HepG2 (cell line): ENCODE data around the gene PARG. TPM values are rescaled to one million over a fixed set of nuclear protein-coding genes. Genes with fewer than 3 reads are reported as not detected.

Experiments used
- CEBPB ChIP-seq: IDR thresholded peaks from 2 replicates; pipeline ENCODE4 v1.6.1; 2011; ENCODE audit warnings: low read depth, low read length, improper control_type of control experiment, borderline replicate concordance
- FOSL1 ChIP-seq: sonication (generic); formaldehyde crosslinking; IDR thresholded peaks from 2 replicates; pipeline ENCODE4 v1.9.0; 2021; ENCODE audit warnings: missing genetic modification reagents, borderline replicate concordance
- JUN ChIP-seq: sonication (generic); formaldehyde crosslinking; IDR thresholded peaks from 2 replicates; pipeline ENCODE4 v1.4.0; 2020; ENCODE audit warnings: mild to moderate bottlenecking, missing genetic modification reagents
- MXI1 ChIP-seq: IDR thresholded peaks from 3 replicates; pipeline ENCODE4 v1.6.1; 2012; ENCODE audit warnings: low read depth, low read length, inconsistent platforms, borderline replicate concordance
- NCOA2 ChIP-seq: sonication (generic); formaldehyde crosslinking; IDR thresholded peaks from 2 replicates; pipeline ENCODE4 v1.8.0; 2022; ENCODE audit warnings: inconsistent platforms
- SAP130 ChIP-seq: IDR thresholded peaks from 2 replicates; pipeline ENCODE4 v1.6.1; 2016; ENCODE audit warnings: low read depth
- SP1 ChIP-seq, 2 experiments: fragments of 450-650 bp in 1 of 2; sonication (generic) in 1 of 2; formaldehyde crosslinking in 1 of 2; IDR thresholded peaks; 2 replicates each; pipeline versions ENCODE4 v1.4.0 to v1.6.1; 2016 to 2020; ENCODE audit warnings: missing genetic modification reagents in 1 of 2
- SUZ12 ChIP-seq: fragments of 150-350 bp; IDR thresholded peaks from 2 replicates; pipeline ENCODE4 v1.6.1; 2014; ENCODE audit warnings: low read depth, low read length
- TEAD3 ChIP-seq: optimal IDR thresholded peaks from 2 replicates; pipeline ENCODE3; 2016; ENCODE audit warnings: borderline replicate concordance
- ZNF614 ChIP-seq: IDR thresholded peaks from 2 replicates; pipeline ENCODE4 v1.6.1; 2018; ENCODE audit warnings: missing biosample characterization, missing genetic modification reagents, inconsistent platforms, borderline replicate concordance
- polyA plus RNA-seq, 8 experiments: library from polyadenylated mRNA; depleted of rRNA in 3 of 8; stranded (reverse) in 7 of 8; unstranded in 1 of 8; fragments of >200 nt; fragmentation: Illumina TruSeq in 4 of 8; extraction: Trizol in 4 of 8; gene quantifications; 2 replicates each; pipeline versions ENCODE4 v1.2.1 to v1.2.3, GENCODE V29; 2011 to 2016; ENCODE audit warnings: low read depth in 4 of 8, missing spikeins in 1 of 8, mixed read lengths in 1 of 8; ENCODE audit not compliant: insufficient read depth in 1 of 8
- total RNA-seq, 5 experiments: library from RNA; depleted of rRNA; stranded (reverse); fragments of >200 nt; fragmentation: Illumina TruSeq; extraction: Trizol; gene quantifications; 2 replicates each; pipeline ENCODE4 v1.2.3, GENCODE V29; 2016; ENCODE audit warnings: low read depth in 1 of 5
- TF ChIP-seq, protein P1 (sequence below), 2 experiments: sonication (generic) in 1 of 2; formaldehyde crosslinking in 1 of 2; IDR thresholded peaks; 2 replicates each; pipeline versions ENCODE4 v1.4.0 to v1.6.1; 2016 to 2020; ENCODE audit warnings: borderline replicate concordance in 1 of 2, low read depth in 1 of 2, mild to moderate bottlenecking in 1 of 2, missing genetic modification reagents in 1 of 2
- TF ChIP-seq, protein P2 (sequence below): IDR thresholded peaks from 2 replicates; pipeline ENCODE4 v1.6.1; 2012; ENCODE audit warnings: low read depth, low read length, improper control_type of control experiment
- TF ChIP-seq, protein P3 (sequence below): IDR thresholded peaks from 2 replicates; pipeline ENCODE4 v1.6.1; 2018; ENCODE audit warnings: missing genetic modification reagents, mild to moderate bottlenecking, missing compliant biosample characterization
- TF ChIP-seq, protein P4 (sequence below): sonication (generic); formaldehyde crosslinking; IDR thresholded peaks from 2 replicates; pipeline ENCODE4 v1.5.1; 2020; ENCODE audit warnings: mild to moderate bottlenecking, moderate library complexity, missing genetic modification reagents
- TF ChIP-seq, protein P5 (sequence below): sonication (generic); formaldehyde crosslinking; IDR thresholded peaks from 2 replicates; pipeline ENCODE4 v1.9.0; 2022; ENCODE audit warnings: low read depth, missing genetic modification reagents
- TF ChIP-seq, protein P6 (sequence below): sonication (generic); formaldehyde crosslinking; IDR thresholded peaks from 2 replicates; pipeline ENCODE4 v1.4.0; 2020; ENCODE audit warnings: missing genetic modification reagents

The PARG gene
- total and polyA plus RNA-seq, 2 of the 13 experiments (the other 11 are each of a cell fraction or from before 2014, with no cell fraction given), result 11.4 to 37.2 TPM

DNA sequence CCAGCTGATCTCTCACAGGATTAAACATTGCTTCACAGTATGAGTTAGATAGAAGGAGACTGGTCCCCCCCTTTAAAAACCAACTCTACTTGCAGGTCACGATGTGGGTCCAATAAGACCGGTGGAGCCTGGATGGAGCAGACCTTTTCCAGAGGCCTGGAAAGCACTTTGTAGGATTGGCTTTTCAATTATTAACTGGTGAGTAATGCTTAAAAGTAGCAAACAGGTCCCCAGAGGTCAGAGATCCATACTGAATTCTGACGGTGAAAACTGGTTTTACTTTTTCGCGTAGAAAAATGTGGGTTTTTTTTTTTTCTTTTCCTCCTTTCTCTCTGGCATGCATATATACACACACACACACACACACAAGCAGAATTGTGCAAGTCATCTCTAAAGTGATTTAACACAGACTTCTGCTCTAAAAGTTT is 104.8 kb downstream of the PARG start (continued):
- TF ChIP-seq, protein P1, sequence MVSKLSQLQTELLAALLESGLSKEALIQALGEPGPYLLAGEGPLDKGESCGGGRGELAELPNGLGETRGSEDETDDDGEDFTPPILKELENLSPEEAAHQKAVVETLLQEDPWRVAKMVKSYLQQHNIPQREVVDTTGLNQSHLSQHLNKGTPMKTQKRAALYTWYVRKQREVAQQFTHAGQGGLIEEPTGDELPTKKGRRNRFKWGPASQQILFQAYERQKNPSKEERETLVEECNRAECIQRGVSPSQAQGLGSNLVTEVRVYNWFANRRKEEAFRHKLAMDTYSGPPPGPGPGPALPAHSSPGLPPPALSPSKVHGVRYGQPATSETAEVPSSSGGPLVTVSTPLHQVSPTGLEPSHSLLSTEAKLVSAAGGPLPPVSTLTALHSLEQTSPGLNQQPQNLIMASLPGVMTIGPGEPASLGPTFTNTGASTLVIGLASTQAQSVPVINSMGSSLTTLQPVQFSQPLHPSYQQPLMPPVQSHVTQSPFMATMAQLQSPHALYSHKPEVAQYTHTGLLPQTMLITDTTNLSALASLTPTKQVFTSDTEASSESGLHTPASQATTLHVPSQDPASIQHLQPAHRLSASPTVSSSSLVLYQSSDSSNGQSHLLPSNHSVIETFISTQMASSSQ (IDR thresholded peaks at IDR 0.05; ENCODE audit: low read depth), result peak; percentile 84
- TF ChIP-seq, protein P1 (CRISPR knock-in tag; IDR thresholded peaks at IDR 0.05; ENCODE audit: borderline replicate concordance), result peak; percentile 87; the same call in 1 of the 2 replicates
- TF ChIP-seq SUZ12 (no peak), SAP130 (CRISPR knock-in tag) (peak; percentile 48), JUN (peak; percentile 23; the same call in 1 of the 2 replicates), SP1 (IDR thresholded peaks at IDR 0.05) (no peak), SP1 (CRISPR knock-in tag; IDR thresholded peaks at IDR 0.05) (no peak), MXI1 (peak; percentile 18; the same call in 1 of the 3 replicates), CEBPB (peak; percentile 43; the same call in 1 of the 2 replicates), TEAD3 (CRISPR knock-in tag) (peak; percentile 8), ZNF614 (CRISPR knock-in tag) (0 out of 2 replicates have a peak, but pooled peaks have one; percentile 22), NCOA2 (CRISPR knock-in tag) (no peak), FOSL1 (CRISPR knock-in tag) (peak; percentile 27; the same call in 1 of the 2 replicates)
- TF ChIP-seq, protein P2, sequence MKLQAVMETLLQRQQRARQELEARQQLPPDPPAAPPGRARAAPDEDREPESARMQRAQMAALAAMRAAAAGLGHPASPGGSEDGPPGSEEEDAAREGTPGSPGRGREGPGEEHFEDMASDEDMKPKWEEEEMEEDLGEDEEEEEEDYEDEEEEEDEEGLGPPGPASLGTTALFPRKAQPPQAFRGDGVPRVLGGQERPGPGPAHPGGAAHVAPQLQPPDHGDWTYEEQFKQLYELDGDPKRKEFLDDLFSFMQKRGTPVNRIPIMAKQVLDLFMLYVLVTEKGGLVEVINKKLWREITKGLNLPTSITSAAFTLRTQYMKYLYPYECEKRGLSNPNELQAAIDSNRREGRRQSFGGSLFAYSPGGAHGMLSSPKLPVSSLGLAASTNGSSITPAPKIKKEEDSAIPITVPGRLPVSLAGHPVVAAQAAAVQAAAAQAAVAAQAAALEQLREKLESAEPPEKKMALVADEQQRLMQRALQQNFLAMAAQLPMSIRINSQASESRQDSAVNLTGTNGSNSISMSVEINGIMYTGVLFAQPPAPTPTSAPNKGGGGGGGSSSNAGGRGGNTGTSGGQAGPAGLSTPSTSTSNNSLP, result peak; percentile 42; the same call in 1 of the 2 replicates
- TF ChIP-seq, protein P3, sequence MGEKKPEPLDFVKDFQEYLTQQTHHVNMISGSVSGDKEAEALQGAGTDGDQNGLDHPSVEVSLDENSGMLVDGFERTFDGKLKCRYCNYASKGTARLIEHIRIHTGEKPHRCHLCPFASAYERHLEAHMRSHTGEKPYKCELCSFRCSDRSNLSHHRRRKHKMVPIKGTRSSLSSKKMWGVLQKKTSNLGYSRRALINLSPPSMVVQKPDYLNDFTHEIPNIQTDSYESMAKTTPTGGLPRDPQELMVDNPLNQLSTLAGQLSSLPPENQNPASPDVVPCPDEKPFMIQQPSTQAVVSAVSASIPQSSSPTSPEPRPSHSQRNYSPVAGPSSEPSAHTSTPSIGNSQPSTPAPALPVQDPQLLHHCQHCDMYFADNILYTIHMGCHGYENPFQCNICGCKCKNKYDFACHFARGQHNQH (CRISPR knock-in tag), result no peak
- TF ChIP-seq, protein P4, sequence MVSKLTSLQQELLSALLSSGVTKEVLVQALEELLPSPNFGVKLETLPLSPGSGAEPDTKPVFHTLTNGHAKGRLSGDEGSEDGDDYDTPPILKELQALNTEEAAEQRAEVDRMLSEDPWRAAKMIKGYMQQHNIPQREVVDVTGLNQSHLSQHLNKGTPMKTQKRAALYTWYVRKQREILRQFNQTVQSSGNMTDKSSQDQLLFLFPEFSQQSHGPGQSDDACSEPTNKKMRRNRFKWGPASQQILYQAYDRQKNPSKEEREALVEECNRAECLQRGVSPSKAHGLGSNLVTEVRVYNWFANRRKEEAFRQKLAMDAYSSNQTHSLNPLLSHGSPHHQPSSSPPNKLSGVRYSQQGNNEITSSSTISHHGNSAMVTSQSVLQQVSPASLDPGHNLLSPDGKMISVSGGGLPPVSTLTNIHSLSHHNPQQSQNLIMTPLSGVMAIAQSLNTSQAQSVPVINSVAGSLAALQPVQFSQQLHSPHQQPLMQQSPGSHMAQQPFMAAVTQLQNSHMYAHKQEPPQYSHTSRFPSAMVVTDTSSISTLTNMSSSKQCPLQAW (CRISPR knock-in tag), result peak; percentile 84
- TF ChIP-seq, protein P5, sequence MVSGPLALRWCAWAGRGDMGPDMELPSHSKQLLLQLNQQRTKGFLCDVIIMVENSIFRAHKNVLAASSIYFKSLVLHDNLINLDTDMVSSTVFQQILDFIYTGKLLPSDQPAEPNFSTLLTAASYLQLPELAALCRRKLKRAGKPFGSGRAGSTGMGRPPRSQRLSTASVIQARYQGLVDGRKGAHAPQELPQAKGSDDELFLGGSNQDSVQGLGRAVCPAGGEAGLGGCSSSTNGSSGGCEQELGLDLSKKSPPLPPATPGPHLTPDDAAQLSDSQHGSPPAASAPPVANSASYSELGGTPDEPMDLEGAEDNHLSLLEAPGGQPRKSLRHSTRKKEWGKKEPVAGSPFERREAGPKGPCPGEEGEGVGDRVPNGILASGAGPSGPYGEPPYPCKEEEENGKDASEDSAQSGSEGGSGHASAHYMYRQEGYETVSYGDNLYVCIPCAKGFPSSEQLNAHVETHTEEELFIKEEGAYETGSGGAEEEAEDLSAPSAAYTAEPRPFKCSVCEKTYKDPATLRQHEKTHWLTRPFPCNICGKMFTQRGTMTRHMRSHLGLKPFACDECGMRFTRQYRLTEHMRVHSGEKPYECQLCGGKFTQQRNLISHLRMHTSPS (CRISPR knock-in tag), result no peak
- TF ChIP-seq, protein P6, sequence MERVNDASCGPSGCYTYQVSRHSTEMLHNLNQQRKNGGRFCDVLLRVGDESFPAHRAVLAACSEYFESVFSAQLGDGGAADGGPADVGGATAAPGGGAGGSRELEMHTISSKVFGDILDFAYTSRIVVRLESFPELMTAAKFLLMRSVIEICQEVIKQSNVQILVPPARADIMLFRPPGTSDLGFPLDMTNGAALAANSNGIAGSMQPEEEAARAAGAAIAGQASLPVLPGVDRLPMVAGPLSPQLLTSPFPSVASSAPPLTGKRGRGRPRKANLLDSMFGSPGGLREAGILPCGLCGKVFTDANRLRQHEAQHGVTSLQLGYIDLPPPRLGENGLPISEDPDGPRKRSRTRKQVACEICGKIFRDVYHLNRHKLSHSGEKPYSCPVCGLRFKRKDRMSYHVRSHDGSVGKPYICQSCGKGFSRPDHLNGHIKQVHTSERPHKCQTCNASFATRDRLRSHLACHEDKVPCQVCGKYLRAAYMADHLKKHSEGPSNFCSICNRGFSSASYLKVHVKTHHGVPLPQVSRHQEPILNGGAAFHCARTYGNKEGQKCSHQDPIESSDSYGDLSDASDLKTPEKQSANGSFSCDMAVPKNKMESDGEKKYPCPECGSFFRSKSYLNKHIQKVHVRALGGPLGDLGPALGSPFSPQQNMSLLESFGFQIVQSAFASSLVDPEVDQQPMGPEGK (CRISPR knock-in tag), result 0 out of 2 replicates have a peak, but pooled peaks have one; percentile 36
